HG03521 (cell line): Measurements from ENCODE around the gene HCST.
"Not testable (repeated sequence)": the region's sequence is repeated elsewhere in the genome, so short reads cannot be mapped to it uniquely, and the experiment has no call there.

Experiments used
- ATAC-seq: cut with Tn5 transposase; IDR thresholded peaks from one replicate; pipeline ENCODE4 v1.9.1; 2021; ENCODE audit warnings: mild to moderate bottlenecking, moderate library complexity; ENCODE audit not compliant: unreplicated experiment

Gene HCST

GRCh38 chr19:35903550-35904179, 1.3 kb downstream of the HCST start:
- no peak for ATAC-seq

GRCh38 chr19:35904311-35905068, 2.2 kb downstream of the HCST start:
- ATAC-seq: no peak

GRCh38 chr19:35905178-35905727, 2.9 kb downstream of the HCST start:
- no peak for ATAC-seq

GRCh38 chr19:35907377-35907745, 5.0 kb downstream of the HCST start:
- ATAC-seq: no peak

- no peak for ATAC-seq
Observed at GRCh38 chr19:35908010-35908441, 5.7 kb downstream of the HCST start, which contains the start of gene TYROBP. Gene TYROBP, minus strand, starts transcription at chr19:35908295. Its CDS starts 67 bp downstream, at chr19:35908228.

- no peak for ATAC-seq
Observed at GRCh38 chr19:35908973-35909683, 6.8 kb downstream of the HCST start.

- no peak for ATAC-seq
Observed at GRCh38 chr19:35909684-35910035, 7.3 kb downstream of the HCST start.

GRCh38 chr19:35910355-35910754, 8.0 kb downstream of the HCST start:
- ATAC-seq: not testable (repeated sequence)

- ATAC-seq: no peak
Observed at GRCh38 chr19:35911173-35911572, 8.8 kb downstream of the HCST start.

GRCh38 chr19:35911790-35912189, 9.5 kb downstream of the HCST start:
- no peak for ATAC-seq

- no peak for ATAC-seq
Observed at GRCh38 chr19:35913589-35913988, 11.3 kb downstream of the HCST start.

GRCh38 chr19:35915443-35915842, 13.1 kb downstream of the HCST start:
- ATAC-seq: no peak

- ATAC-seq: no peak
Observed at GRCh38 chr19:35919306-35919705, 17.0 kb downstream of the HCST start.

GRCh38 chr19:35921012-35921411, 18.7 kb downstream of the HCST start:
- ATAC-seq: no peak

GRCh38 chr19:35925501-35925900, 23.2 kb downstream of the HCST start:
- ATAC-seq: no peak

GRCh38 chr19:35928507-35928906, 26.2 kb downstream of the HCST start:
- no peak for ATAC-seq

- no peak for ATAC-seq
Observed at GRCh38 chr19:35929876-35930275, 27.5 kb downstream of the HCST start.

GRCh38 chr19:35931161-35931873, 29.0 kb downstream of the HCST start:
- peak; percentile 97 for ATAC-seq

GRCh38 chr19:35931874-35932202, 29.5 kb downstream of the HCST start:
- no peak for ATAC-seq

GRCh38 chr19:35932291-35932936, 30.1 kb downstream of the HCST start:
- ATAC-seq: no peak
